AG10803 (cell line): ENCODE data around the gene BORCS5.

Experiments
- DNase-seq: peaks from one replicate; pipeline ENCODE4 v3.0.0; 2010; ENCODE audit warnings: low read depth
- H3K4me3 ChIP-seq: 2 replicates; pipeline ENCODE4 v1.5.1; 2011; ENCODE audit warnings: mild to moderate bottlenecking, low read length, control low read depth
- TF ChIP-seq, protein P1 (sequence below): conservative IDR thresholded peaks from 2 replicates; pipeline ENCODE4 v1.5.1; 2011; ENCODE audit warnings: mild to moderate bottlenecking, low read length, control low read depth, inconsistent platforms

The BORCS5 gene

DNA sequence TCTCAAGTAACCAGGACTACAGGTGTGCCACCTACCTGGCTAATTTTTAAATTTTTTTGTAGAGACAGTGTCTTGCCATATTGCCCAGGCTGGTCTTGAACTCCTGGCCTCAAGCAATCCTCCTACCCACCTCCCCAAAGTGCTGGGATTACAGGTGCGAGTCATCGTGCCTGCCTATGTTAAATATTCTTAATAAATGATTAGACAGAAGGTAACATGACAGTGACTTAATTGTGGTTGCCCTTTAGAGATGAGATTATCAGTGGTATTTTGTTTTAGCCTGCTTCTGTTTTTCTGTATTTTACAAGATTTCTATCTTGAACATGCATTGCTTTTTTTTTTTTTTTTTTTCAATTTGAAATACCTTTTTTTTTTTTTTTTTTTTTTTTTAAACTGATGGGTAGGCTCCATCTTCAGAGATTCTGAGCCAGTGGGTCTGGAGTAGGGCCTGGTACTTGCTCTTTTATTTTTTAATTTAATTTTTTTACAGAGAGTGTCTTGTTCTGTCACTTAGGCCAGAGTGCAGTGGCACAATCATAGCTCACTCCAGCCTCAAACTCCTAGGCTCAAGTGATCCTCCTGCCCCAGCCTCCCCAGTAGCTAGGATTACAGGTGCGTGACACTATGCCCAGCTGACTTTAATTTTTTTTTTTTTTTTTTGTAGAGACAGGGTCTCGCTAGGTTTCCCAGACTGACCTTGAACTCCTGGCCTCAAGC lies 88.4 kb downstream of the BORCS5 start:
- TF ChIP-seq, protein P1, sequence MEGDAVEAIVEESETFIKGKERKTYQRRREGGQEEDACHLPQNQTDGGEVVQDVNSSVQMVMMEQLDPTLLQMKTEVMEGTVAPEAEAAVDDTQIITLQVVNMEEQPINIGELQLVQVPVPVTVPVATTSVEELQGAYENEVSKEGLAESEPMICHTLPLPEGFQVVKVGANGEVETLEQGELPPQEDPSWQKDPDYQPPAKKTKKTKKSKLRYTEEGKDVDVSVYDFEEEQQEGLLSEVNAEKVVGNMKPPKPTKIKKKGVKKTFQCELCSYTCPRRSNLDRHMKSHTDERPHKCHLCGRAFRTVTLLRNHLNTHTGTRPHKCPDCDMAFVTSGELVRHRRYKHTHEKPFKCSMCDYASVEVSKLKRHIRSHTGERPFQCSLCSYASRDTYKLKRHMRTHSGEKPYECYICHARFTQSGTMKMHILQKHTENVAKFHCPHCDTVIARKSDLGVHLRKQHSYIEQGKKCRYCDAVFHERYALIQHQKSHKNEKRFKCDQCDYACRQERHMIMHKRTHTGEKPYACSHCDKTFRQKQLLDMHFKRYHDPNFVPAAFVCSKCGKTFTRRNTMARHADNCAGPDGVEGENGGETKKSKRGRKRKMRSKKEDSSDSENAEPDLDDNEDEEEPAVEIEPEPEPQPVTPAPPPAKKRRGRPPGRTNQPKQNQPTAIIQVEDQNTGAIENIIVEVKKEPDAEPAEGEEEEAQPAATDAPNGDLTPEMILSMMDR: no peak
- H3K4me3 ChIP-seq: no peak overlapping the region
- DNase-seq: no peak

DNA sequence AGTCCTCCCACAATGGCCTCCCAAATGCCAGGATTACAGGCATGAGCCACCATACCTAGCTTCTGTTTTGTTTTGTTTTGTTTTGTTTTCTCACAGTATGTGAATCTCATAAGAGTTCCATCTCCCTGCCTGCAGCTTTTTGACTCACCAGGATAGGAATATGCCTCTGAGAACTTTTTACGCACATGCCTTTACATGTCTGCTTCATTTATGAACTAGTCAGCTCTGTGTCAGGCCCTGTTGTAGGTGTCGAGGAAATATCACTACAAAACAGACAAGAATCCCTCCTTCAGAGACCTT lies 89.0 kb downstream of the BORCS5 start:
- TF ChIP-seq, protein P1: no peak
- H3K4me3 ChIP-seq: no peak overlapping the region
- no peak for DNase-seq

DNA sequence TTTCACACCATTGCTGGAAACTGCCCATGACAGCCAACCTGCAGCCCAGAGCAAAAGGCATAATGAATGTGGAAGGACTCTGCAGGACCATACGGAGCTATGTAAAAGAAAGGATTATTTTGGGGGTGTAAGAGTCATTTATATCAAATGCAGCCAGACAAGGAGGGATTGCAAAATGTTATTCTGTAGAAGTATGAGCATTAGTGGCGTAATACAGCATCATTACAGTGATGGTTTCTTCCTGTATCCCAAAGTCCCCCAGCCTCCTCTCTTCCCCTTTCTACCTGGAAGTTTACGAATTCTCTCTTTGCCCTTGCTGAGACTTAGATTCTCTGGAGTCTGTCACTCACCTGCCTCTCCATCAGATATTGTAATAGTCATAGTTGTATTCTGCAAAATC lies 89.9 kb downstream of the BORCS5 start:
- DNase-seq: no peak
- TF ChIP-seq, protein P1: no peak

DNA sequence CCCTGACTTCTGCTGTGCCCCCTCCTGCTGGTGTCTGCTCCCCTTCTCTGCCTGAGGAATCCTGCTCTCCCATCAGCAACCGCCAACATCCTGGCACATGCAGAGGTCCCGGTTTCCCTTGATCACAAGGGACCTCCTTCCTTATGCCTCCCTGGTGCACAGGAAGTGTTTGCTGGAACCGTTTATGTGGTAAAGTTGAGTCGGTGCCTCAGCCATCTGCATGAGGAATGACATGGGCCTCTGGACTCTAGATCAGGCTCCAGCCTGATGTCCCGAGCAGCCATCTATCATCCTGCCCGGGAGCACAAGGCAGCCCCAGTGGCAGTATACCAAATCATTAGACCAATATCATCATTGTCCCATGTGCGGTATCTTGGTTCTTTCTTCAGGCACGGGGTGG lies 90.4 kb downstream of the BORCS5 start:
- no peak for DNase-seq
- H3K4me3 ChIP-seq: no peak overlapping the region
- TF ChIP-seq, protein P1: no peak

More for the DNA sequence above, 89.9 kb downstream of the BORCS5 start:
- no peak overlapping the region for H3K4me3 ChIP-seq

DNA sequence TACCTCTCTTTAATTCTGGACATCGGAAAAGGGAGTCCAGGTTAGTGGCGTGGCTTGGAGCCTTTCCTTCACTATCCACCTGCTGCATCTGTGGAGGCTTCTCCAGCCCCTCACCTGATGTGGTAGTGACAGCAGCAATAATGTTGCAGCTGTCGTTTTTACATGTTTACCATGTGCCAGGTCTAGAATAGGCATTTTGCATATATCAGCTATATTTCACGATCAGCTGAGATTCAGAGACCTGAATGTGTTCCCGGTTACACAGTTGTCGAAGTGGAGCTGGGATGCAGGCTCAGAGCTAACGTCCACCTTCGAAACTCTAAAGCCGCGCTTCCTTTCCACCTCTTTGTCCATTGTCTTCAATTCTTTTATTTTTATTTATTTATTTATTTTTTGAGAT lies 91.0 kb downstream of the BORCS5 start:
- TF ChIP-seq, protein P1: no peak

DNA sequence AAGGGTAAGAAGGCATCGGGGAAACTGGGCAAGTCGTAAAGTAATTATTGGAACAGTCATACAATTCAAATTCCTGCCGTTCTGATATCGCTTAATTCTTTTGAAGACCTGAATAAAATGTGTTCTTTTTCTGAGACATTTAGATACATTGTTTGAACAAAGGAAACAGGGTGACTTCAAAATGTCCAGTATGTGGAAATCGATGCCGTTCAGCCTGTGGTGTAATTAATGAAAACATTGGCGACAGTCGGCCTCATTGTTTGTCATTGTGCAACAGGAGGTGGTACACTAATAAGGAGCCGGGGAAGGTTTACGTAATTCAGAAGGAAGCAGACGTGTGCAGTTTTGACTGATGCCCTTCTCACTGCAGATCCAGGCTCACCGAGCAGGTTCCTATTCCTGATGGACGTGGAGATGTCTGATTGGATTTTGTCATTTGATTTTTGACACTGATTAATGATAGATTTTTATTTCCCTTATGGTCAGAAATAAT lies 92.7 kb downstream of the BORCS5 start:
- DNase-seq: no peak
- TF ChIP-seq, protein P1: no peak
- H3K4me3 ChIP-seq: no peak overlapping the region

More for the DNA sequence above, 91.0 kb downstream of the BORCS5 start:
- H3K4me3 ChIP-seq: no peak overlapping the region
- no peak for DNase-seq

DNA sequence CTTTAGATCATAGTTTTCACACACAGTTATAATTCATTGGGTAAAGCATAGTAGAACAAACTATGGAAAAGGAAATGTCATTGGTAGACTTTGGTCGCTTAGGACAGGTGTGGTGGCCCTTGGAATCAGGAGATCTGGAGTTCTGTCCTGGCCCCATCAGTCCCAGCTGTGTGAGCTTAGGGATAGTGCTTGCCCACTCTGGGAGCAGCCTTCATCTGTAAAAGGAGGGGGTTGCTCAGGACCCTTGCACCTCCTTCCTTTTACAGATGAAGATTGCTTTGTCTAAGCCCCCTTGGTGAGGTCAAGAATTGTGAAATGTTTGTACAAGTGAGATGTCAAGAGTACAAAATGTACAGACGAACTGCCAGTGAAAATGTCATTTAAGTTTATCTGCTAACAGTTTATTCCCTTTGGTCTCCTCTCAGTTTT lies 93.2 kb downstream of the BORCS5 start:
- no peak for DNase-seq
- no peak overlapping the region for H3K4me3 ChIP-seq
- TF ChIP-seq, protein P1: no peak
